Stimulated activated CD4-positive, alpha-beta T cell treated with anti-CD3 and anti-CD28 coated beads, Interleukin-1b, Interleukin-23, amount 100 ng/mL, for 4 hours (primary cell): Measurements from ENCODE around the gene FXR1.
"Not testable (repeated sequence)": the region's sequence is repeated elsewhere in the genome, so short reads cannot be mapped to it uniquely, and the experiment has no call there.

Experiments used
- DNase-seq, 2 donors: peaks; one replicate each; pipeline ENCODE4 v3.0.0-alpha.2; 2020; ENCODE audit warnings: low read depth in 2 of 2

FXR1 gene

GRCh38 chr3:180912304-180913296, at the start of gene FXR1:
Gene FXR1, plus strand, starts transcription at chr3:180912670. Its CDS starts 16 bp downstream, at chr3:180912686.
- DNase-seq, result peak; percentile 81 to 82

DNA sequence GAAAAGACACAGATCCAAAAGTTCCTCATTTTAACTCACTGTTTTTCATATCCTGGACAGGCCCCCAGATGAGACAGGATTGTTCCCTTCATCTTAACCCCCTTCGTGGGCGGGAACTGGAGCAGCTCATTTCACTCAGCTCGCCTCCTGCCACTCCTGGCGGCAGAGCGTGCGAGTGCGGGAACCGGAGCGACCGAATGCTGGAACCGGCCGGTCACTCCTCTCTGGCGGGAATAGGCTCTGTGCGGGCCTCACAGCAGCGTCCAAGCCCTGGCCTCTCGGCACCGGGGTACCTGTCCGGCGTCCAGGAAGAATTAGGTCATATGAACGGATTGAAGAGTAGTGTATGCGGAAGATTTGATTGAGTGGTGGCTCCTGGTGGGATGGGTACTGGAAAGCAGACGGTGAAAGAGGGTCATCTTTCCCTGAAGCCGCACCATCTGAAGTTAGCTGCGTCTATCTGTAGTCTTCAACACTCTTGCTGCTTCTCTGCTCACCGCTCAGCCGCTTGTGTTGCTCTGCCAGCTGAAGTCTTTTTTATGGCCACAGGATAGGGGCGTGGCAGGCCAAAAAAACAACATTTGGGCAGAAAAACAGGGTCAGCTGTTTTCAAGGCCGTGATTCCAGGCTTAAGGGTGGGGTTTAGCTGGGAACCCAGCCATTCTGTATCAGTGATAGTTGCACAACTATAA, 42.3 kb upstream of the FXR1 start:
- DNase-seq, result no peak

DNA sequence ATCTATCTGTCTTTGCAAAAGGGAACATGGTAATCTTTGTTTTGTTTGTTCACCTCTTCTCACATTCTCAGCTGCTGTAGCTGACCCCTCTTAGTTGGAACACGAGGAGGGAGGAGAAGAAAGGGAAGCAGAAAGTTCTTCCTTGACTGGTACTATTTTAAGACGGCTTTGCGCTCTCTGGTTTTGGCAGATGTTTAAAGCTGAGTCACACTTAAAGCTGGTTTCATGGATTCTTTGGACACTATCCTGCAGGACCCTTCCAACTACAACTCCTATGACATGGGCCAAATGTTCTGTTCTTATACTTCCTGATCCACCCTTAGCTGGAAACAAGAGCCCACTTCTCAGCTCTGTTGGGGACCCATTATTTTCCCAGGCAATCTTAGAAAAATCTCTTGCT, 40.6 kb upstream of the FXR1 start:
- no peak for DNase-seq

GRCh38 chr3:180872430-180872829, 40.0 kb upstream of the FXR1 start:
- not testable (repeated sequence) for DNase-seq

DNA sequence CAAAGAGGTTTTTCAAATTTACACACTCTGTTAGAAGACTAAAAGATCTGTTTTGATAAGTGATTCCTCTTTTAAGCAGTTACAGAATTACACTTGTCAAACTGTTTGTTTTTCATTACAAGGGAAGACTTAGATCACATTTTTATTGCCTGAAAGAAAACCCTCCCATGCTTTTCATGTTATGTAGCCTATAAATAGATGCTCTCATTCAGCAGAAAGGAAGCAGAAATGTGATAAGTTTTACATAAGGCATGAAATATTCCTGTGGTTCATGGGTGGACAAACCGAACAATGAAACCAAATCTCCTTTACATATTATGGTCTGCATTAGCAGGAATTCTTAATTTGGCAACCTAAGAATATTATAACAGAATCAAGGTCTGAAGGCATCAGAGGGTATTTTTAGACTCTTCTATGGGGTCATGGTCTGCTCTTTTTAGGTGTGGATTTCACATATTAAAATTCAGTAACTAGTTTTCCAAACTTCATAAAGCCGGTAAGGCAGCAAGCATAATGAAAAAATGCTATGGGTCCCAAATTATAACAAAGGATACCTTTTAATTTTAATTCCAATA, 37.3 kb upstream of the FXR1 start:
- no peak for DNase-seq

- no peak for DNase-seq
Measured at GRCh38 chr3:180881065-180881801, 31.2 kb upstream of the FXR1 start.

DNA sequence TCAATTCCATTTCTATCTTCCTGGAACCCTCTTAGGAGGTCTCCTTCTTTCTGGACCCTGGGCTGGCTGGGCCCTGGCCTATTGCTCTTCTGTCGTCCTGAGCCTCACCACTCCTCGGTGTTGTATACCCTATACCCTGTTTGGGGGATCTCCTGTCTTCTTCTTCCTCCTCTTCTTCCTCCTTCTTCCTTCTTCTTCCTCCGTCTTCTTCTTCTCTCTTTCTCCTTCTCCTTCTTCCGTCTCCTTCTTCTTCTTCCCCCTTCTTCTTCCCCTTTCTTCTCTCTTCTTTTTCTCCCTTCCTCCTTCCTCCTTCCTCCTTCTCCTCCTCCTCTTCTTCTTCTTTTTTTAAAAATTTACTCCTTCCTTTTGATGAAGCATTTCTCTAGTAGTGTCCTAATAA, 30.4 kb upstream of the FXR1 start:
- no peak for DNase-seq

DNA sequence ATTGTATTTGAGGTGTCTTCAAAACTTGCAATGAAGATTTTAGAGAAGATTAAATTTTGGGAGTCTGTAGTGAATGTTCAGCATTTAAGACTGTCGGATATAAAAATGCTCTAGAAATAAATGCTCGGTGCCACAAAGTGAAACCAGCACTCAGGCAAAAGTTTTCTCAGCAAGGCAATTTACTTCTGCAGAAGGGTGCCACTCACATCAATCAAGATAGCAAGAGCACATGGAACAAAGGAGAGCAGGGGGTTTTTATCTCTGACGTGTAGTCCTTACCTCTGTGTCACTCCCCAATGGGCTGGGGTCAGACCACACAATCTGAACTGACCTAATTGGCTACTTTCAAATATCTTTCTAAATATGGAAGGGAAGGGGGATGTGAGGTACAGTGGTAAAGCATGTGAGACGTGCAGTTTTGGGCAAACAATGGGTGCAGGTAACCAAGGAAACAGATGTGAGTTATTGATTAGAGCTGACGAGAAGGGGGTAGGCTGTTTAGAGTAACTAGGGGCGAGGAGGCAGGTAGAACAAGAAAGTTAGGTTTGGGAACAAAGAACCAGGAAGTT, 23.4 kb upstream of the FXR1 start:
- no peak for DNase-seq

DNA sequence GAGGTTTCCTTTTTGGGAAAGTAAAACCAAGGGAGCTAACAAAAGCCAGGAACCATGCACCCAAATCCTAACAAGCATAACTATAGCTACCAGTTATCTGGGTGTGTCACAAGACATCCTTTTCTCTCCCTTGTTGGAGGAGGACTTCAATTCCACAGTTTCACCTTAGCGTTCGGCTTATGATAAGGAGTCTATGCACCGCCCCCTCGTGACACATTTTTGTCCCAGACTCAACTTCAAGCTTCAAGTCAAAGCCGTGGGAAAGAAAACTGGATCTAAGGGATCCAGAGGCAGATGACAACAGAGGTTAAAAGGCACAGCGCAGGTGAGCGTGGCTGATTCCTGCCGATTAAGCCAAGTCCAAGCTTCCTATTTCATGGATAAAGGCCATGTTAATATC, 13.9 kb upstream of the FXR1 start:
- DNase-seq, result no peak

DNA sequence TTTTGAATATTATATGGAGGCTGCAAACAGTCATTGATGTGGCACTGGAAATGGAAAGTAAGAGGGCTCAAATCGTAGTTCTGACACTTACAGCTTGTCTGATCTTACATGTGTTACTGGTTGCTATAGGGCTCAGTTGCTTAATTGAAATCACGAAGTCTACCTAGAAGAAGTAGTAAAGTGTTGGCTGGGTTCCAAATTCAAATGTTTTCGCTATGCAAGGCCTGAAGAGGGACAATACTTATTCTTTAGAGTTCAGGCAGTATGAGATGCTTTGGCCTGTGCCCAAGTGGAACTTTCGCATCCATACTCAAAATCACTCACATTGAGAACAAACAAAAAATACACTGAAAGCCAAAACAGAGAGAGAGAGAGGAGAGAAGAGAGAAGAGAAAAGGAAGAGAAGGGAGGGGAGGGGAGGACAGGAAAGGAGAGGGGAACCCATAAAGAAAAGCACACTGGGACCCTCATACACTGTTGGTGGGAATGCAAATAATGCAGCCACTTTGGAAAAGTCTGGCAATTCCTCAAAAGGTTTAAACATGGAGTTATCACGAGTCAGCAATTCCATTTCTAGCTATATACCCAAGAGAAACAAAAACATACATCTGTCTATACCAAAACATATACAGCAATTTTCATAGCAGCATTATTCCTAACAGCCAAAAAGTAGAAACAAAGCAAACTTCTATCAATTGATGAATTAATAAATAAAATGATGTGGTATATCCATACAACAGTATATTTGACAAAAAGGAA, 2.9 kb upstream of the FXR1 start:
- no peak for DNase-seq

- DNase-seq, result no peak
Measured at GRCh38 chr3:180910823-180911222, 1.6 kb upstream of the FXR1 start.

GRCh38 chr3:180911876-180912303, 580 bp upstream of the FXR1 start:
- no peak for DNase-seq

- DNase-seq, result no peak
Measured at GRCh38 chr3:180913581-180914404, 1.3 kb downstream of the FXR1 start.

GRCh38 chr3:180918542-180918941, 6.1 kb downstream of the FXR1 start:
- no peak for DNase-seq

GRCh38 chr3:180922242-180922641, 9.8 kb downstream of the FXR1 start:
- DNase-seq, result no peak

DNA sequence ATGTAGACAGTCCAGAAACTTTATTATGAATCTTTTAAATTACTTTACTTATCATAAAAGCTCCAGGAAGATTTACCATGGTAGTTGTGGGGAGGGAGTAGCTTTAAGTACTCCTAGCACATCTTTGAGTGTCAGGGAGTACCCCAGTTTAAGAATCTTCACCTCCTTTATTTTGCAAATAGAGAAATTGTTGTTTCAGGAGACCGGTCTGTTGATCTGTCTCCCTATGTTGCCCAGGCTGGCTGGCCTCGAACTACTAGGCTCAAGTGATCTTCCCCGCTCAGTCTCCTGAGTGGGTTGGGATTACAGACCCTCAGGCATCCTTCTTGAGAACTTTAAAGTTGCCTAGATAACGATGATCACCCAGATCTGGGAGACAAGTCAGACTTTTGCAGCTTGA, 11.1 kb downstream of the FXR1 start:
- no peak for DNase-seq

DNA sequence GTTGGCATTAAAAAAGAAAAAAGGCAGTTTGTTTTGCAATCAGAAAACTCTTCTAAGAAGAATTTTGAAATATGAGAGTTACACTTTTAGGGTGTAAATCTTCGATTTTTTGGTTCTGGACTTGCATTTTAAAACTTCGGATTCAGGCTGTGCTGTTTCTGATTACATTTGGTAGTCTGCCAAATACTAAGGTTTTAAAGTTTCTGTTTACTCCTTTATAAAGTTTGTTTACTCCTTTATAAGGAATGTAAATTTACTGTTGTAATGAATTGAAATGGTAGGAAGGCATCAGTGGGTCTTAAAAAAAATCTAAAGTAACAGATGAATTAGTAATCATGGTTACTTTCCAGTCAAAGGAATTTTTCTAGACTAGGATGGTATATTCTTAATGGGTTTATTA, 14.1 kb downstream of the FXR1 start:
- no peak for DNase-seq

DNA sequence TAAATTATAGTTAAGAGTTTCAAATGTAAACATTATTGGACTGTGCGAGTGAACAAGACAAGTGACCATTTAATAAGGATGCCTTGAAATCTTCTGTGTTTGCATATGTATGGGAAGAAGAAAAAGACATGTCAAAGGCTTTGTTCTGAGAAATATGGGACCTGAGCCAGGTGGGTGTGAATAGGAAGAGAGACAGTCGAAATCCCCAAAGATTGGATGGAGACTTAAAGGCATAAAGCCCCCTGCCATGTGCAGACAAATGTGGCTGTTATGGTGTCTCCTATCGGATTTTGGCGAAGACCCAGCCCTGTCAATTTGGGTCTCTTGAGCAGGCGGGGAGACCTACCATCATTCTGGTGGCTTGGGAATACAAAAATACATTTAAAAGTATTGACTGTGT, 16.9 kb downstream of the FXR1 start:
- no peak for DNase-seq

DNA sequence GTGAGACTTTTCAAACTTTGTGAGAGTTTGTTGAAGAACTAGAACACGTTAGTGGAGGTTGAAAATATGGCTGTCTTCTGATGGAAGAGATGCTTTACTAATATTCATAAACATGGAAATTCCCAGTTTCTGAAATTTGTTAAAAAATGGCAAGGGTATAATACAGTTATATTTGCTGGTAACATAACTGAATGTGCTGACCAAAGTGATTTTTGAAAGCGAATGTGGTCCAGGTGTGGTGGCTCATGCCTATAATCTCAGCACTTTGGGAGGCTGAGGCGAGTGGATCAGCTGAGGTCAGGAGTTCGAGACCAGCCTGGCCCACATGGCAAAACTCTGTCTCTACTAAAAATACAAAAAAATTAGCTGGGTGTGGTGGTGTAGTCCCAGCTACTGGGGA, 18.1 kb downstream of the FXR1 start:
- no peak for DNase-seq

- no peak for DNase-seq
Measured at GRCh38 chr3:180932819-180933218, 20.3 kb downstream of the FXR1 start.
